ENCODE results near the gene SPATA6L. TPM values are rescaled to one million over a fixed set of nuclear protein-coding genes. Genes with fewer than 3 reads are reported as not detected.

Gene SPATA6L
- polyA plus RNA-seq, 6 donors from 2014 or later, result not detected

GRCh38 chr9:4689021-4689420 is 22.7 kb upstream of the SPATA6L start:
- DNase-seq (no peak), ATAC-seq (ENCODE audit: low read depth in 2 of 2) (no peak)
- peak overlapping the region in 3 of 6 donors; percentile 42 to 90 (median 72) for H3K27ac Mint-ChIP-seq
- no peaks in the 10 kb centered on the region for H3K27me3 Mint-ChIP-seq
- peaks cover 22 to 25% of the 10 kb centered on the region in 2 donors for H3K36me3 Mint-ChIP-seq
- H3K4me3 Mint-ChIP-seq, result peak overlapping the region in 1 of 8 donors; percentile 22
- peaks cover 7 to 19% (median 9%) of the 10 kb centered on the region in 3 donors for H3K4me1 Mint-ChIP-seq
- no peaks in the 10 kb centered on the region for H3K9me3 Mint-ChIP-seq

- Mint-ChIP-seq H3K4me3 (no peak overlapping the region), H3K9me3 (no peaks in the 10 kb centered on the region), H3K27me3 (no peaks in the 10 kb centered on the region), H3K36me3 (peaks cover 17 to 18% of the 10 kb centered on the region in 2 donors), H3K27ac (no peak overlapping the region), H3K4me1 (peaks cover 5 to 23% (median 7%) of the 10 kb centered on the region in 3 donors)
- ATAC-seq (ENCODE audit: low read depth in 2 of 2) (no peak), DNase-seq (no peak)
These were observed 20.3 kb upstream of the SPATA6L start for GRCh38 chr9:4686584-4686983.

GRCh38 chr9:4686112-4686511 is 19.8 kb upstream of the SPATA6L start:
- H3K4me3 Mint-ChIP-seq, result peak overlapping the region in 1 of 8 donors; percentile 51
- peaks cover 5 to 23% (median 7%) of the 10 kb centered on the region in 3 donors for H3K4me1 Mint-ChIP-seq
- ATAC-seq (ENCODE audit: low read depth in 2 of 2) (no peak), DNase-seq (no peak)
- no peak overlapping the region for H3K27ac Mint-ChIP-seq
- H3K9me3 Mint-ChIP-seq, result no peaks in the 10 kb centered on the region
- H3K27me3 Mint-ChIP-seq, result no peaks in the 10 kb centered on the region
- peaks cover 13 to 18% of the 10 kb centered on the region in 2 donors for H3K36me3 Mint-ChIP-seq

- Mint-ChIP-seq H3K4me1 (peaks cover 2 to 19% (median 5%) of the 10 kb centered on the region in 3 donors), H3K27me3 (no peaks in the 10 kb centered on the region), H3K27ac (no peak overlapping the region), H3K9me3 (no peaks in the 10 kb centered on the region), H3K4me3 (no peak overlapping the region), H3K36me3 (peaks cover 7 to 18% of the 10 kb centered on the region in 2 donors)
- no peak for ATAC-seq (ENCODE audit: low read depth in 2 of 2)
- no peak for DNase-seq
These were observed 18.5 kb upstream of the SPATA6L start for GRCh38 chr9:4684820-4685219.

GRCh38 chr9:4680750-4681149 is 14.5 kb upstream of the SPATA6L start:
- H3K4me1 Mint-ChIP-seq, result peaks cover 0 to 12% (median 2%) of the 10 kb centered on the region in 3 donors
- H3K9me3 Mint-ChIP-seq, result no peaks in the 10 kb centered on the region
- DNase-seq, result no peak
- no peak overlapping the region for H3K27ac Mint-ChIP-seq
- no peak for ATAC-seq (ENCODE audit: low read depth in 2 of 2)
- H3K36me3 Mint-ChIP-seq, result peaks cover 0 to 13% of the 10 kb centered on the region in 2 donors
- H3K4me3 Mint-ChIP-seq, result no peak overlapping the region
- H3K27me3 Mint-ChIP-seq, result peaks cover under 1 to 4% (median 3%) of the 10 kb centered on the region in 3 donors

- Mint-ChIP-seq H3K4me3 (no peak overlapping the region), H3K27ac (no peak overlapping the region), H3K9me3 (no peaks in the 10 kb centered on the region), H3K4me1 (peaks cover 0 to 16% (median 0%) of the 10 kb centered on the region in 3 donors), H3K36me3 (peaks cover 0 to 17% of the 10 kb centered on the region in 2 donors), H3K27me3 (peaks cover 6 to 10% (median 7%) of the 10 kb centered on the region in 3 donors)
- ATAC-seq (ENCODE audit: low read depth in 2 of 2), result no peak
- DNase-seq, result no peak
These were observed 13.9 kb upstream of the SPATA6L start for GRCh38 chr9:4680173-4680525.

GRCh38 chr9:4679268-4680172 is 13.2 kb upstream of the SPATA6L start, which contains the start of gene CDC37L1:
TSS of gene CDC37L1 (plus strand) at chr9:4679569. CDS start at chr9:4679768, 199 bp downstream.
- no peak within 1 kb of the TSS for H3K27ac Mint-ChIP-seq
- peak; percentile 94 to 95 for ATAC-seq (ENCODE audit: low read depth in 2 of 2)
- H3K4me3 Mint-ChIP-seq, result no peak within 1 kb of the TSS
- H3K36me3 Mint-ChIP-seq, result peaks cover 0 to 11% of the 10 kb centered on the region in 2 donors
- H3K9me3 Mint-ChIP-seq, result no peaks in the 10 kb centered on the region
- H3K27me3 Mint-ChIP-seq, result peaks cover 6 to 12% (median 7%) of the 10 kb centered on the region in 3 donors
- DNase-seq, result peak; percentile 99
- peaks cover 0 to 11% (median 0%) of the 10 kb centered on the region in 3 donors for H3K4me1 Mint-ChIP-seq

- no peak for DNase-seq
- H3K4me1 Mint-ChIP-seq, result peaks cover 0 to 11% (median 0%) of the 10 kb centered on the region in 3 donors
- peak; percentile 6 to 14 for ATAC-seq (ENCODE audit: low read depth in 2 of 2)
- peaks cover 0 to 10% of the 10 kb centered on the region in 2 donors for H3K36me3 Mint-ChIP-seq
- H3K27ac Mint-ChIP-seq, result no peak overlapping the region
- H3K4me3 Mint-ChIP-seq, result no peak overlapping the region
- H3K27me3 Mint-ChIP-seq, result peaks cover 6 to 12% (median 7%) of the 10 kb centered on the region in 3 donors
- H3K9me3 Mint-ChIP-seq, result no peaks in the 10 kb centered on the region
These were observed 12.5 kb upstream of the SPATA6L start for GRCh38 chr9:4678679-4679267.

- H3K36me3 Mint-ChIP-seq, result peaks cover 0 to 10% of the 10 kb centered on the region in 2 donors
- H3K27ac Mint-ChIP-seq, result no peak overlapping the region
- H3K27me3 Mint-ChIP-seq, result peaks cover 6 to 12% (median 7%) of the 10 kb centered on the region in 3 donors
- ATAC-seq (ENCODE audit: low read depth in 2 of 2), result no peak
- no peaks in the 10 kb centered on the region for H3K9me3 Mint-ChIP-seq
- no peak overlapping the region for H3K4me3 Mint-ChIP-seq
- DNase-seq, result no peak
- H3K4me1 Mint-ChIP-seq, result peaks cover 0 to 4% (median 0%) of the 10 kb centered on the region in 3 donors
These were observed 11.1 kb upstream of the SPATA6L start for GRCh38 chr9:4677392-4677791.

- H3K27ac Mint-ChIP-seq, result no peak overlapping the region
- H3K4me1 Mint-ChIP-seq, result peaks cover 0 to 4% (median 0%) of the 10 kb centered on the region in 3 donors
- H3K36me3 Mint-ChIP-seq, result peaks cover 4 to 10% of the 10 kb centered on the region in 2 donors
- DNase-seq (no peak), ATAC-seq (ENCODE audit: low read depth in 2 of 2) (no peak)
- H3K4me3 Mint-ChIP-seq, result no peak overlapping the region
- H3K27me3 Mint-ChIP-seq, result peaks cover 11 to 12% (median 12%) of the 10 kb centered on the region in 3 donors
- H3K9me3 Mint-ChIP-seq, result no peaks in the 10 kb centered on the region
These were observed 8.5 kb upstream of the SPATA6L start for GRCh38 chr9:4674783-4675182.

- Mint-ChIP-seq H3K4me1 (peaks cover 1 to 10% (median 2%) of the 10 kb centered on the region in 3 donors), H3K36me3 (peaks cover 4 to 10% of the 10 kb centered on the region in 2 donors), H3K27ac (no peak overlapping the region), H3K9me3 (no peaks in the 10 kb centered on the region), H3K27me3 (peaks cover 18 to 32% (median 24%) of the 10 kb centered on the region in 3 donors), H3K4me3 (no peak overlapping the region)
- ATAC-seq (ENCODE audit: low read depth in 2 of 2) (no peak), DNase-seq (no peak)
These were observed 5.5 kb upstream of the SPATA6L start for GRCh38 chr9:4671737-4672136.

GRCh38 chr9:4670591-4670990 is 4.3 kb upstream of the SPATA6L start:
- Mint-ChIP-seq H3K4me1 (peaks cover 13 to 20% (median 13%) of the 10 kb centered on the region in 3 donors), H3K9me3 (no peaks in the 10 kb centered on the region), H3K36me3 (peaks cover 4% of the 10 kb centered on the region in 2 donors), H3K27me3 (peaks cover 27 to 29% (median 28%) of the 10 kb centered on the region in 3 donors), H3K4me3 (no peak overlapping the region), H3K27ac (no peak overlapping the region)
- DNase-seq (no peak), ATAC-seq (ENCODE audit: low read depth in 2 of 2) (no peak)

GRCh38 chr9:4669890-4670289 is 3.6 kb upstream of the SPATA6L start:
- Mint-ChIP-seq H3K4me3 (no peak overlapping the region), H3K27ac (no peak overlapping the region), H3K4me1 (peaks cover 18 to 23% (median 20%) of the 10 kb centered on the region in 3 donors), H3K27me3 (peaks cover 22 to 28% (median 26%) of the 10 kb centered on the region in 3 donors), H3K36me3 (peaks cover 0 to 4% of the 10 kb centered on the region in 2 donors), H3K9me3 (no peaks in the 10 kb centered on the region)
- DNase-seq (no peak), ATAC-seq (ENCODE audit: low read depth in 2 of 2) (no peak)
